NCI-H460 (cell line): ENCODE results near the gene PAQR4. TPM values are rescaled to one million over a fixed set of nuclear protein-coding genes. Genes with fewer than 3 reads are reported as not detected.
"Not testable (repeated sequence)": the region's sequence is repeated elsewhere in the genome, so short reads cannot be mapped to it uniquely, and the experiment has no call there.

Source experiments
- DNase-seq: peaks from one replicate; pipeline ENCODE4 v3.0.0-alpha.2; 2016; ENCODE audit warnings: low read depth; ENCODE audit errors: extremely low read depth
- polyA plus RNA-seq: library from polyadenylated mRNA; depleted of rRNA; stranded (reverse); fragments of >200 nt; gene quantifications from 2 replicates; pipeline ENCODE4 v1.2.3, GENCODE V29; 2014; cell fraction: nucleus; rRNA removed
- total RNA-seq: library from RNA; depleted of rRNA; stranded (reverse); fragments of >200 nt; shearing (Covaris generic); gene quantifications from 2 replicates; pipeline ENCODE4 v1.2.3, GENCODE V29; 2014; rRNA removed

Gene PAQR4
- total RNA-seq, result 19.0 and 24.4 TPM in 2 replicates
- 77.8 and 97.7 TPM in 2 replicates for polyA plus RNA-seq

- DNase-seq, result peak; percentile 90
Observed at GRCh38 chr16:2968738-2969544, at the start of gene PAQR4. Gene PAQR4 (plus strand): TSS chr16:2969348. CDS start chr16:2969675, 327 bp downstream.

- DNase-seq, result peak; percentile 68
Observed at GRCh38 chr16:2919511-2920255, 49.5 kb upstream of the PAQR4 start.

GRCh38 chr16:2923481-2923880 lies 45.7 kb upstream of the PAQR4 start:
- no peak for DNase-seq

- DNase-seq, result no peak
Observed at GRCh38 chr16:2924901-2925755, 44.0 kb upstream of the PAQR4 start.

- no peak for DNase-seq
Observed at GRCh38 chr16:2925951-2926649, 43.0 kb upstream of the PAQR4 start.

GRCh38 chr16:2926650-2926999 lies 42.5 kb upstream of the PAQR4 start:
- no peak for DNase-seq

- peak; percentile 90 for DNase-seq
Observed at GRCh38 chr16:2927010-2927646, 42.0 kb upstream of the PAQR4 start.

- DNase-seq, result not testable (repeated sequence)
Observed at GRCh38 chr16:2928151-2928550, 41.0 kb upstream of the PAQR4 start.

- DNase-seq, result no peak
Observed at GRCh38 chr16:2928796-2929195, 40.4 kb upstream of the PAQR4 start.

- no peak for DNase-seq
Observed at GRCh38 chr16:2929693-2930092, 39.5 kb upstream of the PAQR4 start.

- DNase-seq, result no peak
Observed at GRCh38 chr16:2930236-2930635, 38.9 kb upstream of the PAQR4 start.

- DNase-seq, result not testable (repeated sequence)
Observed at GRCh38 chr16:2931231-2931914, 37.8 kb upstream of the PAQR4 start.

- DNase-seq, result no peak
Observed at GRCh38 chr16:2933136-2933535, 36.0 kb upstream of the PAQR4 start.

- no peak for DNase-seq
Observed at GRCh38 chr16:2933701-2934100, 35.4 kb upstream of the PAQR4 start.

GRCh38 chr16:2934450-2934849 lies 34.7 kb upstream of the PAQR4 start:
- no peak for DNase-seq

GRCh38 chr16:2936436-2937011 lies 32.6 kb upstream of the PAQR4 start:
- DNase-seq, result no peak

GRCh38 chr16:2937170-2937569 lies 32.0 kb upstream of the PAQR4 start:
- DNase-seq, result no peak

- no peak for DNase-seq
Observed at GRCh38 chr16:2938206-2938605, 30.9 kb upstream of the PAQR4 start.

GRCh38 chr16:2939968-2940367 lies 29.2 kb upstream of the PAQR4 start:
- DNase-seq, result no peak
